HG03354 (cell line): ENCODE measurements around the gene CKAP2L.
A peak's percentile ranks its signal among the peaks of the same experiment; 100 is the strongest.

ENCODE experiments used
- ATAC-seq: cut with Tn5 transposase; IDR thresholded peaks from one replicate; pipeline ENCODE4 v1.9.1; 2021; ENCODE audit warnings: mild to moderate bottlenecking; ENCODE audit not compliant: unreplicated experiment, poor library complexity, severe bottlenecking

Gene CKAP2L

GRCh38 chr2:112792419-112792818 lies 28.0 kb upstream of the CKAP2L start:
- ATAC-seq: no peak

- no peak for ATAC-seq
These were observed 27.4 kb upstream of the CKAP2L start for GRCh38 chr2:112791693-112792230.

- no peak for ATAC-seq
These were observed 26.6 kb upstream of the CKAP2L start for GRCh38 chr2:112791019-112791418.

GRCh38 chr2:112790305-112790704 lies 25.9 kb upstream of the CKAP2L start:
- no peak for ATAC-seq

GRCh38 chr2:112789186-112789585 lies 24.8 kb upstream of the CKAP2L start:
- no peak for ATAC-seq

- no peak for ATAC-seq
These were observed 24.2 kb upstream of the CKAP2L start for GRCh38 chr2:112788653-112789052.

- no peak for ATAC-seq
These were observed 23.5 kb upstream of the CKAP2L start for GRCh38 chr2:112787729-112788393.

- ATAC-seq: no peak
These were observed 22.9 kb upstream of the CKAP2L start for GRCh38 chr2:112787294-112787693.

GRCh38 chr2:112784199-112785189 lies 20.1 kb upstream of the CKAP2L start, which contains the start of gene IL1A:
TSS of gene IL1A (minus strand) at chr2:112784493. CDS start at chr2:112783770, 723 bp downstream.
- no peak for ATAC-seq

- no peak for ATAC-seq
These were observed 18.8 kb upstream of the CKAP2L start for GRCh38 chr2:112783187-112783714.

GRCh38 chr2:112782234-112782799 lies 17.9 kb upstream of the CKAP2L start:
- peak; percentile 85 for ATAC-seq

GRCh38 chr2:112779598-112779997 lies 15.2 kb upstream of the CKAP2L start:
- no peak for ATAC-seq

- no peak for ATAC-seq
These were observed 12.6 kb upstream of the CKAP2L start for GRCh38 chr2:112777036-112777435.

- ATAC-seq: no peak
These were observed 11.7 kb upstream of the CKAP2L start for GRCh38 chr2:112776113-112776512.

- no peak for ATAC-seq
These were observed 10.3 kb upstream of the CKAP2L start for GRCh38 chr2:112774536-112775285.

GRCh38 chr2:112773556-112773955 lies 9.1 kb upstream of the CKAP2L start:
- ATAC-seq: no peak

GRCh38 chr2:112772911-112773475 lies 8.6 kb upstream of the CKAP2L start:
- no peak for ATAC-seq

- no peak for ATAC-seq
These were observed 7.9 kb upstream of the CKAP2L start for GRCh38 chr2:112772322-112772721.

- ATAC-seq: no peak
These were observed 4.0 kb upstream of the CKAP2L start for GRCh38 chr2:112768432-112768831.
